GM19099 (cell line): ENCODE results near the gene MYO7B.

Source experiments
- POLR2A ChIP-seq: IDR thresholded peaks from 3 replicates; pipeline ENCODE4 v1.6.1; 2011; ENCODE audit warnings: low read depth; ENCODE audit not compliant: insufficient read length; ENCODE audit errors: extremely low read depth

MYO7B gene

DNA sequence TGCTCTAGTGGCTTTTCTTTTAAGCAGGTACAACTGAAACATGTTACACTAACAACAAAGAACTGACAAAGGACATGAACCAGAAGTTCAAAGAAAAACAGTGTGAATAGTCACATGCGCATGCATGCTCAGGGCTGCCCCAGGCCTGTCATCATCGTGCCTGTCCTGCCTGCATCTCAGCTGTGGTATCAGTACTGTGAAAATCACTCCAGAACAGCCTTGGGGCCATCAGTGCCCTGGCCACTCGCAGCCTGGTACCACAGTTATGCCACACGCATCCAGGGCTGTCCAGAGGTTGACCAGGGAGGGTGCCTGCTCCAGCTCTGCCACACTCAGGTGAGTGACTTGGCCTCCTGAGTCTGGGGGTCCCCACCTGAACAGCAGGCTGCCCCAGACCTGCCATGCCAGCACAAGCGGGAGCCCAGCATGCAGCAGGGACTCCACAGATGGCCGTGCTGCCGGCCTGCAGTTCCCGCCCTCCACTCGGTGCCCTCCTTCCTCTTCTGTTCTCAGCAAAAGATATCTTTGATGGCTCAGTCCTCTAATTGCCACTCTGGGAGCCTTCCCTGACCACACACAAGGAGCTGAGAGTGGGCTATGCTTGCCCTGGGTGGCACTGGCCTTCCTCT, 127.6 kb downstream of the MYO7B start:
- TF ChIP-seq POLR2A = no peak

DNA sequence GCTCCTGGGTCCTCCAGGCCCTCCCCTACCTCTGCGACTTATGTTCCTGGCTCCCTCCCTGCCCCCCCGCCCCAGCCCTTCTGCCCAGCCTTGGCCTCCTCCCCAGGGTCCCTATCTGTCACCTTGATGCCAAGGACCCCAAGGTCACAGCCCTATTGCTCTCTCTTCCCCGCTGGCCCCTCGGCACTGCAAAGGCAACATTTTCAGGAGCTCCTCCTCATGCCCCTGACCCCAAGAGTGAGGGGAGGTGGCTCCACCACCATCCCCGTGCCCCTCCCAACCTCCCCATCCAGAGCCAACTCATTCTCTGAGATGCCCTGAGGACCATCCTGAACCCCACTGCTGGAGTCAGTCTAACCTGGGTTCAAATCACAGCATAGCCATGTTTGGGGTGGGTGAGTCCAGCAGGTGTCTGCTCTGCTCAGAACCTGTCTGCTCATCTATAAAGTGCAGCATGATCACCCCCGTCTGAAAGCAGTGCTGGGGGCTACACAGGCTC, 128.1 kb downstream of the MYO7B start:
- TF ChIP-seq POLR2A = no peak

DNA sequence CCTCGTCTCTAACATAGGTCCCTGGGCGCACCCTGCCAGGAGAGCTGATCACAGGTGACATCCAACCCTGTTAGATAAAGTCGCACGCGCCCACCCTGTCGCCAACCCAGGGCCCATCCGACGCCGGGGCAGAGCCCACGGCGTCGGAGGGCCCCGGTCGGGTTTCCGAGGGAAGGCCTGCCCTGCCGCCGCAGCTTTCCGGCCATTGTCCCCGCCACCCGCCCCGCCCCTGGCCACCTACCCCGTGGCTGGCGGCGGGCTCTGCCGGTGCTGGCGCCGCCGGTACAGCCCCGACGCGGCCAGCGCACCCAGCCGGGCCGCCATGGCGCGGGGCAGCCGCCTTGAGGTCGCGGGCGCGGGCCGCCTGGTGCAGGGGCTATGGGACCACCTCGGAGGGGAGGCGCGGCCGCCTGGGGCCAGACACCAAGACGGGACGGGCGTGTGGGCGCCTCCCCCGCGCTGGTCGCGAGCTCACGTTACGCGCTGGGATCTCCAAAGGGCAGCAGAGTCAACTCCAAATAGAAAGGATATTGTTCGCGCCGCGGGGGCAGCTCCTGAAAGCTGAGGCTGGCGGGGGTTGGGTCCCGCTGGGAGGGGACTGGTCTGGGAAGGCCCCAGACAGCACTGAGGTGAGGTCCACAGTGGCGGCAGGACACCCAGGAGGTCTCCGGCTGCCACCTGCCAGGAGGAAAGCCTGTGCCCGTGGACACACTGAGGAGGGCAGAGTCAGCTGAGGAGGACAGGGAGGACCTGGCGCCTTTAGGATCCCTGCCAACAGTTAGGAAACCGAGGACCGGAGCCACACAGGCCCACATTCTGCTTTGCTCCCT, 128.8 kb downstream of the MYO7B start:
- TF ChIP-seq POLR2A = no peak

DNA sequence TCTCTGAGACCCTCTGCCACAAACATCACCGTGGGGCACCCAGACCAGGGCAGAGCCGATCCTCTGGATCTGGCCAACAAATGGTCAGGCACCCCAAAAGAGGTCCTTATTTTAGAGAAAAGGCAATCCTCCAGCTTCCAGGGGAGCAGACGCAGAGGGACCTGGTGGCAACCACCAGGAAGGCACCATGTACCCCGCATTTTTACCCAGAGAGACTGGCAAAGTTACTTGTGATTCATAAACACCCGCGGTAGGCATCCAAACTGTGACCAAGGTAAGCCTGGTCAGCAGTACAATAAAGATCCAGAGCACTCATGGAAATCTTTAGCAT, 129.4 kb downstream of the MYO7B start:
- no peak for TF ChIP-seq POLR2A

DNA sequence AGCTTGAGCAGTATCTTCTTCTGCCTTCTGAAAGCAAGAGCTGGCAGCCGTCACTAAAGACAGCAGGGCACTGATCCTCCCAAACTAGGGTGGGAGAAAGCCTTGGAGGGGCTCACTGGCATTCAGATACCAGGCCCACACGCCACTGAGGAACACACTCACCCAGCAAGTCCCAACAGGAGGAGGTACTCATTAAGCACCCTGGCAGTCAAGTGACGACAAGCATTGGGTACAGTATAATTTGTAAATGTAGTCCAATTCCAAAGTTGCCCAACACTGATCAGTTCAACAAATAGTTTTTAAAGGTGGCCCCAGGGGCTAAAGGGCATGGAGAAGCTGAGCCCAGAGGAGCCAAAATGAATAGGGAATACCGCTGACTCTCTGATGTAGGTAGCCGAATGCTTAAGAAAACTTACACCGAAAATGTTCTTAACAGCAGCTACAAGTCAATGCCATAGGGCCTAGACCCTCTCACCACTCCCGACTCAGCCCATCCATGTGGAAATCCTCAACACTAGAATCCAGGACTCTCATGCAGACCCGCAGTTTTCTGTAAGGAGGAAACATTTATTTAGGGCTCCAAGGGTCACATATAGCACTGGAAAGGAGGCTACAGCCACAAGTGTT, 129.9 kb downstream of the MYO7B start:
- no peak for TF ChIP-seq POLR2A

DNA sequence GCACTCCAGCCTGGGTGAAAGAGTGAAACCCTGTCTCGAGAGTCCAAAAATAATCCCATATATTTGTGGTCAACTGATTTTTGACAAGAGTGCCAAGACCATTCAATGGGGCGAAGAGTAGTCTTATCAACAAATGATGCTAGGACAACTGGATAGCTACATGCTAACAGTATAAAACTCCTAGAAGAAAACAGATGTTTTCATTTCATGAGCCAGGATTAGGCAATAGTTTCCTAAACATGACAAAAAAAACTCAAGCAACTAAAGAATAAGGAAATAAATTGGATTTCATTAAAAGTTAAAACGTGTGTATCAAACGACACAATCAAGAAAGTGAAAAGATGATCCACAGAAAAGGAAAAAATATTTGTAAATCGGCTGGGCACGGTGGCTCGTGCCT, 133.6 kb downstream of the MYO7B start:
- no peak for TF ChIP-seq POLR2A

DNA sequence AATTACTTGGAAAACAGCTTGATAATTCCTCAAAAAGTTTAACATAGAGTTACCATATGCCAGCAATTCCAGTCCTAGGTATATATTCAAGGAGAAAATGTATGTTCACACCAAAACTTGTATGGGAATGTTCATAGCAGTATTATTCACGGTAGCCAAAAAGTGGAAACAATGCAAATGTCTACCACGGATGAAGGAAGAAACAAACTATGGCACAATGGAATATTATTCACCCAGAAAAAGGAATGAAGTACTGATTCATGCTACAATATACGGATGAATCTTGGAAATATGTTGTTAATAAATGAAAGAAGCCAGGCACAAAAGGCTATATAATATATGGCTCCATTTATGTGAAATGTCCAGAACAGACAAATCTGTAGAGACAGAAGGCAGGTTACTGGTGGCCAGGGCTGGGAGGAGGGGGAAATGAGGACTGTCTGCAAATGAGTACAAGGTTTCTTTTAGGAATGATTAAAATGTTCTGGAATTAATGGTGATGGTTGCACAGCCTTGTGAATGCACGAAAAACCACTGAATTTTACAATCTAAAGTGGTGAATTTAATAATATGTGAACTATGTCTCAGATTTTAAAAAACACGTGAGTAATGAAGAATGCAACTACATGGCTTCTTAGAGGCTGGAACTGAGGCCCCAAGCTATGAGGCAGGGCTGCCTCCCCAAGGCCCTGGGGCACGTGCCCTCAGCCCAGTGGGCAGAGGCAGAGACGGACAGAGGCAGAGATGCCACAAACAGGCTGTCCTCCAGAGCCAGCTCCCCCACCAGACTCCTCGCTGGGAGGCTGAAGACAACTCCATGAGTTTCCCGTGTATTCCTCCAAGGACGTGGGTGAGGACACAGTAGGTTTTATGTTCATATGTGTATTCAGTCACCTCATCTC, 134.8 kb downstream of the MYO7B start:
- TF ChIP-seq POLR2A = no peak

DNA sequence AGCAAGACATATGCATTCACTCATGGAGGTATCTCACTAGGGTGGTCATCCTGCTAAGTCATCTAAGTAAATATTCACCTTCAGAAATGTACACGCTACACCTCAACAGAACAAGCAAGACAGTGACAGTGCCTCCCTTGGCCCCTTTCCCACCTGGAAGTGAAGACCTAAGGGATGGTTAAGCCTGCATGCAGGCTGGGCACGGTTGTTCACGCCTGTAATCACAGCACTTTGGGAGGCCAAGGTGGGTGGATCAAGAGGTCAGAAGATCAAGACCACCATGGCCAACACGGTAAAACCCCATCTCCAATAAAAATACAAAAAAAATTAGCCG, 135.4 kb downstream of the MYO7B start:
- no peak for TF ChIP-seq POLR2A

DNA sequence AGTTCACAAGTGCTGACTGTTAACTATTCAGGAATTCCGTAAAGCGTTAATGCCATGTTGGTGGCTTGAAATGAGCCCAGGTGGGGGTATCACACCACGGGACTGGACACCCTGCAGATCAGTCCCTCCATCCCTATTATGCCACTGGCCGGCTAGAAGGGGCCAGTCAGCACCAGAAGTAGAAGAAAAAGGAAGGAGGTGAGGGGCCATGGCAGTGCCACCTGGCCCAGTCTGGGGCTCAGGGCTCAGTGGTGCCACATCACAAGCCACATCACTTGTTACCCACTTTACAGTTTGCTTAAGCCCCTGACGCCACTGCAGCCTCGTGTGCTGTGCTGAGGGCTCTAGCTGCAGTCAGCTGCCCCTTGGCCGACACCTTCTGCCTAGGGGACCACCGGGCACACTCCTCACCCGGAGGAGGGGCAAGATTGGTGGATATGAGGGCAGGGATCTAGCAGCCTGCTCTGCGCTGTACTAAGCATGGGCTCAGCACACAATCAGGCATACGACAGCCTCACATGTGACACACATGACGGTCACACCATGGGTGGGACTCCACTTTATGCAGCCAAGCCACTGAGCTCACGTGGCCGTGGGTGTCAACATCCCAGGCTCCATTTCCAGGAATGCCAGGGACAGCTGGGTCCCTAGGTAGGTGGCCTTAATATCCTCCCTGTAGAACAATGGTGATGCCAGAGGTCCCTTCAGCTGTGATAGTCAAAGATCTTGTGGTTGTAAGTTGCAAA, 136.2 kb downstream of the MYO7B start:
- TF ChIP-seq POLR2A = no peak

DNA sequence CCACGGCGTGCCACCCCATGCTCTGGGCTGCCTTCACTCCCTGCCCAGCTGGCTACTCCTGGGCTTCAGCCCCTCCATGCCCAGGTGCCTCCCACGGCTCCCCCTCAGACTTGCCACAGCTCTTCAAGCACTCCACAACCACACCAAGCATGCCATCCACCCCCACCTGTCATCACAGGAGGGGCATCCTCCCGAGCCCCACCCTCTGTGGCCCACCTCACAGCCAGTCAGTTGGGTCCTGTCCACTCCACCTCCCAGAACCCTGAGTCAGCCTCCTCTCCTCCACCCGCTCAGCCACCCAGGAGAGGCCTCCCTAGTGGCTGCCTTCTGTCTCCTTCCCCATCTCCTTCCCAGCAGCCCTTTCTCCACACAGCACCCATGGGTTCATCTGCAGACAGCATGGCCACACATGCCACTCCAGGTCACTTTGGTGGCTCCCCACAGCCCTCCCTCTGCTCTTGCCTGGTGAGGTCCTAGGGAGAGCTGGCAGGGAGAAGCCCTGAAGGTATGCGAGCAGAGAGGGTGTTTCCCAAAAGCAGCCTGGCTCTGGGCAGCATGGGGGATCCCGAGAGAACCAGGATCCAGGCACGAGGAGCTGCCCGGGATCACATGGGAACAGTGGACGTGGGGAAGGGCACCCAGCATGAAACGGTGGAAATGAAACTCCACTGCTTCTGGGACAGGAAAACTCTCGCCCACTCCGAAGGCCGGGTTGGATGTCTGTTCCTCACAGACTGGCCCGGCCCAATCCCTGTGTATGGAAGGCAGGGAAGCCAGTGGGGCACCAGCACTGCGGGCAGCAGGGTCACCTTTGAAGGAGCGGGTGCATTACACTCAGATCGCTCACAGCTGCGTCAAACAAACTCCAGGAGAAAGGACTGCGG, 137.1 kb downstream of the MYO7B start:
- no peak for TF ChIP-seq POLR2A

DNA sequence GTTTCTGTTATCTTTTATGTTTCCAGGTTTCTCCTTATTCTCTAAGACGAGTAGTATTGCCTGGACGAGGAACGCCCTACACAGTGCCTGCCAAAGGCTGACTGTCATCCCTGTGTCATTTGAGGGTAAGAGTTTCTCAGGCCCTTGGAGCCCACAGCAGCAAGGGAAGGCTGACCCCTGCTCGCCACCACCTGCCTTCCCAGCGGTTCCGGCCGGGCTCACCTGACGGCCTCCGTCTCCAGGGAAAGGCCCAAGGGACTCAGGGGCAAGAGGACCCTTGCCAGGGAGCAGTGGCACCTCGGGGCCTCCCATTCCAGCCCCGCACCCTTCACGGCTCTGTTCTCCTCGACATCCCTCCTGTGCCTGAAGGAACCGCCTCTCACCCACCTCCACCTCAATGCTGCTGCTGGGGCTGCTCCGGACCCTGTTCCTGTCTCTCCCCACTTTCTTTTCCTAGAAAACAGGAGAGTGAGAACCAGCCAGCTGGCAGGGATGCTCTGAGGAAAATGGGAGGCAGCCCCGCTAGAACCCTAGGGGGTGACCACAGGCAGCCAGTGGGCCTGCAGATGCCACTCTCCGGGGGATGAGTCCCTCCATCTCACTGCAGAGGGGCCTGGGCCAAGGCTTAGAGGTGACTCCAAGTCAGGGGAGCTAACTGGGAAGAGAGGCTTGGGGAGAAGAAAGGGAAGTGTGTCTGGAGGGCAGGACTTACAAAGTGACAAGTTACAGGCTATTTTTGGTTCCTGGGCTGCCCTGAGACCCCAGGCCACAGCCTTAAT, 138.0 kb downstream of the MYO7B start:
- TF ChIP-seq POLR2A = no peak

DNA sequence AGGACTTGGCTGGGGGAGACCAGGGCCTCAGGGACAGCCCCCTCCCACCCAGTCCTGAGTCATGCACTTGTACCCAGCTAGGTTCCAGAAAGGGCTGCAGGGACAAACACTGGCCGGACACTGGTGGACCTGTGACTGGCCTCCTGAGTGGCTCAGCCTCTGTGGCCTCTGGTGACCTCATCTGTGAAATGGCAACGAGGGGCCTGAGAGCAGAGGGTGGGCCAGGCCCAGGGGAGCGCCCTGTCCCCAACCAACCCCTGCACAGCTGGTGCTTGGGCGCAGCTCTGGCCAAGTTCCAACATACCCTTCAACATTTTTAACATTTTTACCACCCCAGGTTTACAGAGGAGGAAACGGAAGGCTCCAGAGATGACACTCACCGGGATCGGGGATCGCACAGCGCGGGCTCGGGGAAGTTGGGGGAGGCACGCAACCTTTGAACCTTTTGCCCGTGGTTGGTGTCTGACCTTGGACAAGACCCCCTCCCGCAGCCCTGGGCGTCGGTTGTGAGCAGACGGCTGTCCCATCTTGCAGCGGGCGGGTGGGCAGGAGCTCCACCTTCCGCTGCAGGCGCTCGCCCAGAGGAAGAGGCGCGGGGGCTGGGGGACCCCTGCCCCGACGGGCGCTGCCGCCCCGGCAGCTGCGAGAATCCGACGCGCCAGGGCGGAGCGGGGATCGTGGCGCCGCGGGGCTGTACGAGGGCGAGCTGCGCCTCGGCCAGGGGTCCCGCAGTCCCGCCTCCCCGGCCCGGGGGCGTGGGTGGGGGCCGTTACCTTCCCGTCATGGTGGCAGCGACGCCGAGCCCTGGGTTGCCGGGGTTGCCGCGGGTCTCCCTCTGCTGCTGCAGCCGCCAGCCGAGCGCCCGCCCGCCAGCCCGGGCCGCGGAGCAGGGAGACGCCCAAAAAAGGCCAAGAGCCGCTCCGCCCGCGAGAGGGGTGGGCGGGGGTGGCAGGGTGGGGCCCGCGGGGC, 139.0 kb downstream of the MYO7B start:
- no peak for TF ChIP-seq POLR2A
